ENCODE results near the gene PHF23.

- TF ChIP-seq CTCF (conservative IDR thresholded peaks at IDR 0.05) (no peak; the same call in 1 of the 2 replicates), ZFX (IDR thresholded peaks at IDR 0.05) (no peak)
Observed at GRCh38 chr17:7213895-7214299, 25.4 kb downstream of the PHF23 start.
